ENCODE data around the gene DCST2. TPM values are rescaled to one million over a fixed set of nuclear protein-coding genes. Genes with fewer than 3 reads are reported as not detected.

The DCST2 gene
- not detected for polyA plus RNA-seq (2012; ENCODE audit: missing spikeins)

- no peak for TF ChIP-seq TAF1 (IDR thresholded peaks at IDR 0.05; ENCODE audit: borderline replicate concordance, low read depth, low read length)
- no peak for TF ChIP-seq POLR2A (IDR thresholded peaks at IDR 0.05; ENCODE audit: low read depth, low read length)
- no peak for TF ChIP-seq POLR2AphosphoS5 (IDR thresholded peaks at IDR 0.05; ENCODE audit: low read depth, low read length)
- DNase-seq (ENCODE audit: insufficient read length) = no peak
- no peak for FAIRE-seq
Measured at GRCh38 chr1:155033524-155033923, at the start of gene DCST2, which contains the start of gene DCST1. TSS of gene DCST2 (minus strand) at chr1:155033781. CDS start at chr1:155033701, 80 bp downstream. TSS of gene DCST1 (plus strand) at chr1:155033824. CDS start at chr1:155034037, 213 bp downstream.

- no peak for TF ChIP-seq TAF1 (IDR thresholded peaks at IDR 0.05; ENCODE audit: borderline replicate concordance, low read depth, low read length)
- TF ChIP-seq POLR2A (IDR thresholded peaks at IDR 0.05; ENCODE audit: low read depth, low read length) = no peak
- no peak for TF ChIP-seq POLR2AphosphoS5 (IDR thresholded peaks at IDR 0.05; ENCODE audit: low read depth, low read length)
- DNase-seq (ENCODE audit: insufficient read length) (no peak), FAIRE-seq (no peak)
Measured at GRCh38 chr1:155083052-155083541, 49.5 kb upstream of the DCST2 start.

GRCh38 chr1:155082301-155083051 lies 48.9 kb upstream of the DCST2 start:
- TF ChIP-seq POLR2A (IDR thresholded peaks at IDR 0.05; ENCODE audit: low read depth, low read length) (no peak), TAF1 (IDR thresholded peaks at IDR 0.05; ENCODE audit: borderline replicate concordance, low read depth, low read length) (no peak)
- no peak for FAIRE-seq
- no peak for DNase-seq (ENCODE audit: insufficient read length)

- TF ChIP-seq TAF1 (IDR thresholded peaks at IDR 0.05; ENCODE audit: borderline replicate concordance, low read depth, low read length) (no peak), POLR2AphosphoS5 (IDR thresholded peaks at IDR 0.05; ENCODE audit: low read depth, low read length) (no peak), POLR2A (IDR thresholded peaks at IDR 0.05; ENCODE audit: low read depth, low read length) (no peak)
- FAIRE-seq (no peak), DNase-seq (ENCODE audit: insufficient read length) (no peak)
Measured at GRCh38 chr1:155081472-155082300, 48.1 kb upstream of the DCST2 start.

- TF ChIP-seq POLR2AphosphoS5 (IDR thresholded peaks at IDR 0.05; ENCODE audit: low read depth, low read length) (no peak), POLR2A (IDR thresholded peaks at IDR 0.05; ENCODE audit: low read depth, low read length) (no peak), TAF1 (IDR thresholded peaks at IDR 0.05; ENCODE audit: borderline replicate concordance, low read depth, low read length) (no peak)
- FAIRE-seq = no peak
- DNase-seq (ENCODE audit: insufficient read length) = no peak
Measured at GRCh38 chr1:155080312-155081228, 47.0 kb upstream of the DCST2 start.

GRCh38 chr1:155079487-155080311 lies 46.1 kb upstream of the DCST2 start:
- FAIRE-seq = peak; percentile 42
- no peak for DNase-seq (ENCODE audit: insufficient read length)
- TF ChIP-seq POLR2A (IDR thresholded peaks at IDR 0.05; ENCODE audit: low read depth, low read length) (no peak), POLR2AphosphoS5 (IDR thresholded peaks at IDR 0.05; ENCODE audit: low read depth, low read length) (no peak), TAF1 (IDR thresholded peaks at IDR 0.05; ENCODE audit: borderline replicate concordance, low read depth, low read length) (no peak)

GRCh38 chr1:155079210-155079486 lies 45.6 kb upstream of the DCST2 start:
- TF ChIP-seq POLR2AphosphoS5 (IDR thresholded peaks at IDR 0.05; ENCODE audit: low read depth, low read length) = no peak
- no peak for TF ChIP-seq POLR2A (IDR thresholded peaks at IDR 0.05; ENCODE audit: low read depth, low read length)
- no peak for TF ChIP-seq TAF1 (IDR thresholded peaks at IDR 0.05; ENCODE audit: borderline replicate concordance, low read depth, low read length)
- no peak for DNase-seq (ENCODE audit: insufficient read length)
- FAIRE-seq = no peak

GRCh38 chr1:155078469-155079209 lies 45.1 kb upstream of the DCST2 start, which contains the start of gene EFNA3:
TSS of gene EFNA3 (plus strand) at chr1:155078837. CDS start at chr1:155078942, 105 bp downstream.
- TF ChIP-seq TAF1 (IDR thresholded peaks at IDR 0.05; ENCODE audit: borderline replicate concordance, low read depth, low read length) = no peak
- TF ChIP-seq POLR2AphosphoS5 (IDR thresholded peaks at IDR 0.05; ENCODE audit: low read depth, low read length) = no peak
- TF ChIP-seq POLR2A (IDR thresholded peaks at IDR 0.05; ENCODE audit: low read depth, low read length) = no peak
- FAIRE-seq (peak; percentile 73), DNase-seq (ENCODE audit: insufficient read length) (peak; percentile 93)

GRCh38 chr1:155077758-155078445 lies 44.3 kb upstream of the DCST2 start:
- DNase-seq (ENCODE audit: insufficient read length) (no peak), FAIRE-seq (no peak)
- TF ChIP-seq POLR2A (IDR thresholded peaks at IDR 0.05; ENCODE audit: low read depth, low read length) = no peak
- TF ChIP-seq POLR2AphosphoS5 (IDR thresholded peaks at IDR 0.05; ENCODE audit: low read depth, low read length) = no peak
- TF ChIP-seq TAF1 (IDR thresholded peaks at IDR 0.05; ENCODE audit: borderline replicate concordance, low read depth, low read length) = no peak

Measured in GM12892 (cell line).